T-helper 2 cell treated with Interferon-gamma antibody and Interleukin-4, amounts not matched to agents 100 ng/mL and 5 ng/mL, for 36 hours (primary cell): ENCODE measurements around the gene TNFSF13. TPM values are rescaled to one million over a fixed set of nuclear protein-coding genes. Genes with fewer than 3 reads are reported as not detected.

ENCODE experiments used
- intact Hi-C: fragments of 100-400 bp; cut with micrococcal nuclease; formaldehyde crosslinking; loops from one replicate; pipeline ENCODE4 v1.15.1; 2023
- total RNA-seq: library from RNA; stranded (reverse); gene quantifications from 2 replicates; pipeline ENCODE4 v1.2.3, GENCODE V29; 2022

TNFSF13 gene
- 3.2 TPM in 2 replicates for total RNA-seq

GRCh38 chr17:7558544-7559319 lies at the start of gene TNFSF13:
Gene TNFSF13, plus strand, starts transcription at chr17:7558750. Its CDS starts 290 bp downstream, at chr17:7559040.
- intact Hi-C loops, result no loop called here

- intact Hi-C loops, result no loop called here
Observed at GRCh38 chr17:7508846-7509245, 49.7 kb upstream of the TNFSF13 start.

GRCh38 chr17:7509937-7510336 lies 48.6 kb upstream of the TNFSF13 start:
- intact Hi-C loops, result no loop called here

- intact Hi-C loops, result no loop called here
Observed at GRCh38 chr17:7511108-7511507, 47.4 kb upstream of the TNFSF13 start.

- intact Hi-C loops, result no loop called here
Observed at GRCh38 chr17:7512105-7512504, 46.4 kb upstream of the TNFSF13 start.

- intact Hi-C loops, result no loop called here
Observed at GRCh38 chr17:7512824-7513540, 45.6 kb upstream of the TNFSF13 start.

GRCh38 chr17:7513850-7514419 lies 44.6 kb upstream of the TNFSF13 start:
- intact Hi-C loops, result loop anchor here (1.0 kb wide), 1 partner anchor 47 kb away; the partner anchor contains the start of gene SENP3

- intact Hi-C loops, result no loop called here
Observed at GRCh38 chr17:7515911-7516610, 42.5 kb upstream of the TNFSF13 start.

GRCh38 chr17:7523033-7523432 lies 35.5 kb upstream of the TNFSF13 start:
- intact Hi-C loops, result loop anchor here (1.0 kb wide), 1 partner anchor 38 kb away; the partner anchor contains the start of gene SENP3

GRCh38 chr17:7528842-7529241 lies 29.7 kb upstream of the TNFSF13 start:
- intact Hi-C loops, result no loop called here

- intact Hi-C loops, result no loop called here
Observed at GRCh38 chr17:7530023-7530900, 28.3 kb upstream of the TNFSF13 start.

- intact Hi-C loops, result no loop called here
Observed at GRCh38 chr17:7538050-7538449, 20.5 kb upstream of the TNFSF13 start.

- intact Hi-C loops, result no loop called here
Observed at GRCh38 chr17:7538891-7539545, 19.5 kb upstream of the TNFSF13 start.

GRCh38 chr17:7541074-7541621 lies 17.4 kb upstream of the TNFSF13 start:
- intact Hi-C loops, result no loop called here

- intact Hi-C loops, result no loop called here
Observed at GRCh38 chr17:7544911-7545310, 13.6 kb upstream of the TNFSF13 start.

GRCh38 chr17:7548585-7549400 lies 9.8 kb upstream of the TNFSF13 start, which contains the start of gene TNFSF12:
Gene TNFSF12, plus strand, starts transcription at chr17:7549058. Its CDS starts 96 bp downstream, at chr17:7549154.
- intact Hi-C loops, result no loop called here

- intact Hi-C loops, result no loop called here
Observed at GRCh38 chr17:7549401-7550055, 9.0 kb upstream of the TNFSF13 start.

- intact Hi-C loops, result no loop called here
Observed at GRCh38 chr17:7550344-7550743, 8.2 kb upstream of the TNFSF13 start.
